Fibroblast of skin of back (primary cell): ENCODE results near the gene DOCK8.

ENCODE experiments used
- DNase-seq: peaks from one replicate; pipeline ENCODE4 v3.0.0-alpha.2; 2013

DOCK8 gene

GRCh38 chr9:466747-467146, 252.1 kb downstream of the DOCK8 start:
- DNase-seq = no peak

DNA sequence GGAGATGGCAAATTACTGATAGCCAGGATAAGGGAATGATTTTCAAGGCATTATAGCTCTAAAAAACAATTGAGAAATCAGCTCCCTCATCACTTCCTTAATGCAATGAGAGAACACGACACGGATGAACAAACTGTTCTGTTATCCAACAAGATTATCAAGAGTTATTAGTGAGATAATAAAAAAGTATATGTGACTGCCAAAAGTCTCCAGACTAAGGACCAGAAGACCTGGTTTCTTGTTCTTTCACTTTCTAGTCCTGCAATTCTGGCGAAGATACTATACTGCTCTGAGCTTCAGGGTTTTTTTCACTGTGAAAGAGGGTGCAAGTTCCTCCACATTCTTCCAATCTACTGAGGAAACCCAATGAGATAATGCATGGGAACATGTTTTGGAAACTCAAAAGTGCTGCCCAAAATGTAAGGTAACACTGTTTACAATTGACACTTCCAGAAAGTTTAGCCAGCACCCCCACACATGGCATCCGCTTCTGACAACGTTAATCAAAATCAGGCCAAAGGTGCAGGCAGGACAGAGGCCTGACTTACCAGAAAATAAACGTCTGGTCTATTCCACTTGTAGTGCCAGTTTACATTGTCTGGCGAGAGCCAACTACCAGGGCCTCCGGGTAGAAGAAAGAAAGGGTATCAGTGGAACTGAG, 254.2 kb downstream of the DOCK8 start:
- no peak for DNase-seq

- DNase-seq = peak; percentile 74
Observed at GRCh38 chr9:469672-470551, 255.2 kb downstream of the DOCK8 start.

DNA sequence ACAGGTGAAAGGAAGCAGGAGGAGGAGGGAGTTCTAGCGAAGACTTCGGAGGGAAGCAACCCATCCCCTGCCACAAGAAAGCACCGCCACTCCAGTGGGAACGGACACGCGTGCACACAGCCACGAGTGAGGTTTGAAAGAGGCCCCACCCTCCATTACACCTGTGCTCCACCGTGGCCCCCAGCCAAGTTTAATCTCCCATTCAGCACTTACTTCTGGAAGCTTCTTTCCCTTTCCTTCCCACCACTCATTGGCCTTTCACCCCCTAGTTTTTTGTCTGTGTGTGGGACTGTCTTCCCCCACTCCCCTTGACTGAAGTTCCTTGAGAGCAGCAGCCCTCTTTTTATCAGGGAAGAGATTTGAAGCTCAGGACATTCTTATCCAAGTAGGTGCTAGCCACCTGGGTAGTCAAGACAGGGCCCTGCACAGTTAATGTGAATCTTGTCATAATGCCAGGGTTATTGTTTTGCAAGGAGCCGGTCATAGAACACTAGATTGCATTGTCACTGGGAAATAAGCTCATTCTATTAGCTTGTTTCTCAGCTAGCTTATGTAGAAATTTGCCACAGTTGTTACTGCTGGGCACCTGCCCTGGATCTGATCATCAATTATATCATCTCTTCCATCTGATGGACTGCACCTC, 256.0 kb downstream of the DOCK8 start:
- DNase-seq = no peak

DNA sequence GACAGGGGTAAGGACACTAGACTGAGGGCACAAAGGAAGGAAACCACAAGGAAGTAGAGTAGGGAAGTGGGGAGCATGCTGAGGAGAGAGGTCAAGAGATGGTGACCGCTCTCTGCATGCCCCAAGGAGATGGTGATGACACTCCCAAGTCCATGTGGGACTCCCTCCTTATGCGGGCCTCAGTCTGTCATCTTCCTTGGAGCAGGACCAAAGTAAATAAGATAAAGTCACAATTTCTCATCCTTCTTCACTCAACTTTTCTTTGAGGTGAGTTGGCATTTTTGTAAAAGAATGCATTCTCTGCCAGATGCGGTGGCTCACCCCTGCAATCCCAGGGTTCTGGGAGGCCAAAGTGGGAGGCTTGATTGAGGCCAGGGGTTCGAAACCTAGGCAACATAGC, 256.7 kb downstream of the DOCK8 start:
- DNase-seq = no peak

DNA sequence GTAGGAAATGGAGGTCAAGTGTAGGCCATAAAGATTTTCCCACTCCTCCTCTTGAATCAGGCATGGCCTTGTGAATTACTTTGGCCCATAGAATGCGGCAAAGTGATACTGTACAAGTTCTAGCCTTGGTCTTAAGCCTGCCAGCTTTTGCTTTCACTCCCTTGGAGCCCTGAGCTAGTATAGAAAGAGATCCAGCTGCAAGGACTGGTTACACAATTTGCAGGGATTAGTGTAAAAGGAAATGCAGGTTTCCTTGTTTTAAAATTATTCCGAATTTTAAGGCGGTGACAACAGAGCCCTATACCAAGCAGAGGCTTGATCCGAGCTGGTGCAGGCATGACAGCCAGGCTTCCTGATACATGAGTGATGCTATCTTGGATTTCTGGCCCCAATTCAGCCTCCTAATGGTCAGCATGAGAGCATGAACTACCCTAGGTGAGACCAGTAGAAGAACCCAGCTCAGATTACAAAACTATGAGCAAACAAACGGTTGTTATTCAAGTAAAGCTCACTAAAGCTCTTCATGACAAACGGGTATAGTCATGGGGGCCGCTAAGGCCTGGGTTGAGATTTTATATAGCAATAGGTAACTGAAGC, 257.9 kb downstream of the DOCK8 start:
- DNase-seq = no peak

- no peak for DNase-seq
Observed at GRCh38 chr9:477193-477592, 262.5 kb downstream of the DOCK8 start.

DNA sequence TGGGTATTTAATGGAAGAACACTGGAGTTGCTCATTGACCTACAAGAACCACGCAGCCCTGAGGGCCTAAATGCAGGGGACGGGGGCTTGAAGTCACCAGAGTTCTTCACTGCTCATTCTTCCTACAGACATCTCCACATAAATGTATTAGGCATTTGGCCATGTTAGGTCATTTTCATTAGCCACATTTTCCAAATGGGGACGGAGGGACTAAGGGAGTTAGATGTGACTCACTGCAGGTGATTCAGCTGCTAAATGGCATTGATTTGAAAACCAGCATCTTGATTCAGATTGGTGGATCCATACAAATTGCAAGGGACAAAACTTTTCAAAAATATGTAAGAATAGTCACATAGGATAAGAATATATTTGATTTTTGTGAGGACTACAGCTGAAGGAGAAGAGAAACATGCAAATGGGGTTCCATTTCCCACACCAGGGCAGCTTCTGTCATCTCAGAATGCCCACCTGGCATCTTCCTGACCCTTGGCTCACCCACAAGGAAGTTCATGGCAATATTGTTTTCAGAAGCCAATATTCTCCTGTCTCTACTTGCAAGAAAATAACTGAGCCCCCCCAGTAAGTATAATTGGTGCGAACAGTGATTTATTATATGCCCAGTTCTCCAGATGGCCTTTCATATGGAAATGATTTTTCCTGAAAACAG, 264.8 kb downstream of the DOCK8 start:
- DNase-seq = no peak

- DNase-seq = no peak
Observed at GRCh38 chr9:479971-480350, 265.3 kb downstream of the DOCK8 start.

- no peak for DNase-seq
Observed at GRCh38 chr9:482739-483138, 268.1 kb downstream of the DOCK8 start.

- no peak for DNase-seq
Observed at GRCh38 chr9:486156-486555, 271.5 kb downstream of the DOCK8 start.

GRCh38 chr9:487429-487828, 272.8 kb downstream of the DOCK8 start:
- no peak for DNase-seq

DNA sequence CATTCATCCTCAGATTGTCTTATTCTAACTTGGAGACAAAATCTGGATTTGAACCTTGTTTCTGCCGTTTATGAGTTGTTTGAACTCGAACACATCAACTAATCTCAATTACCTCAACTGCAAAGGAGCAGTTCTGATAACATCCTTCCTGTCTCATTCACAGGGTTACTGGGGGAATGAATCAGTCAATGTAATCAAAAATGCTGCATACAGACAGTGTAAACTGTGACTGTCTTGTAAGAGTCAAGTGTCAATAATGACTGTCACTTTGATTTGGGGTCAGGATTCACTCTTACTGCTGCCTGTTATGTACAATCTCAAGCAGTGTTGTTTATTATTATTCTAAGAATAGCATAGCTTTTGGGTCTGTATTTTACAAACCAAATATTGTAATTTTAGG, 273.8 kb downstream of the DOCK8 start:
- DNase-seq = no peak

DNA sequence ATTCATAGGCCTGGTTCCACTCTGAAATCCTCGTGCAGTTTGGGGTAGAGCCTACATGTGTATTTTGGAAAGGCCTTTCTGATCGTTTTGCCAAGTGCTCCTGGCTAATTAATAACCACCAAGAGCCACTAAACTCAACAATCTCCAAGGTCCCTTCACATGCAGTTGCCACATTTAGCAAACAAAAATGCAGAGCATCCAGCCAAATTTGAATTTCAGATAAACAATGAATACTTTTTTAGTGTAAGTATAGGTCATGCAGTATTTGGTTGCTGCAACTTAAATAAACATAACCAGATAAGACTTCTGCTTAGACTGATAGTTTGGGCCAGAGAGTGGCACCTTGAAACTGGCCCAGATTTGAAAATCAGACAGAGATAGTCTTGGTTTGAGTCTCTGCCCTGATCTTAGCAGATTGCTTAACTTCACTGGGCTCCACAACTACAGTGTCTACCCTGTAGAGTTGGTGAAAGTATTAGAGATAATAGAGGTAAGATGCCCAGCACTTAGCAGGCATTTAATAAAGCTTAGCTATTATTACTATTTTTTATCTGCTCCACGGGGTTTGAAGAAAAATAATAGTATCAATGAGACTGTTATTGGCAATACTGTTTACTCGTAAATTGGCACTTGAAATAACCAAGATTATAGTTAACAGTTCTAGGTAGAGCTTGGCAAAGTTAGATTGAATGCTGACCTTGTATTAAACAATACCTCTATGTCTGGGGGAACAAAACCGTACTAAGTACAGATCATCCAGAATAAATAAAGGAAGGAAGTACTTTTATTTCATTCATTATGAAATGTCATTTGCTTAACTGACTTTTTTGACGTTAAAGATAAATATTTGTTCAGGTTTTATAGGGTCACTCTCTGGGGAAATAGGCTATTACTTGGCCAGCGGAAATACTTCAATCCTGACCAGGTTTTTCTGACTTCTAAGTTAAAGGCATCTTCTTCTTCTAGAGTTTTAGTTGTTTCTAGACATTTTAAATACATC, 274.8 kb downstream of the DOCK8 start:
- DNase-seq = no peak

- DNase-seq = no peak
Observed at GRCh38 chr9:494764-495163, 280.1 kb downstream of the DOCK8 start.

- no peak for DNase-seq
Observed at GRCh38 chr9:495739-496138, 281.1 kb downstream of the DOCK8 start.

DNA sequence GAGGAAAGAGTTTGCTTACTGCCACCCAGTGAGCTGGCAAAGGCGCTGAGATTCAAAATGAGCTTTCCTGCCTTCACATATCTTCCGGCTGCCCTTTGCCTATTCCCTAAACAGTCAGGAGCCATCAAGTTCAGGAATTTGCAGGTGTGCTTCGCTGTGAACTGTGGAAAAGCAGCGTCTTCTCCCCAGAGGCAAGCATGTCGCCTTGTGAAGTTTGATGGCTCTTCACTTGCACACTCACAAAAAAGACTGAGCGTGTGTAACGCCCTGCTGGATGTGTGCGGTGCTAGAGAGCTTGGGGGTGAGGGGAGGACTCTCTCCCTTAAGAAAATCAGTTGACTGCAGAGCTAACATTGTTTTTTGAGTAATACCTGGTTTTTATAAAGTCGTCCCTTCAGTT, 288.7 kb downstream of the DOCK8 start:
- DNase-seq = no peak

GRCh38 chr9:503881-504852, 289.5 kb downstream of the DOCK8 start, which contains the start of gene KANK1:
KANK1 (plus strand) TSS chr9:504695.
- peak; percentile 46 for DNase-seq

- DNase-seq = no peak
Observed at GRCh38 chr9:504921-505740, 290.5 kb downstream of the DOCK8 start.
